Ishikawa (cell line): ENCODE results near the gene ATRAID.

Source experiments
- CREB1 ChIP-seq: IDR thresholded peaks from 2 replicates; pipeline ENCODE4 v1.6.1; 2012; ENCODE audit warnings: low read depth
- EP300 ChIP-seq: IDR thresholded peaks from 2 replicates; pipeline ENCODE4 v1.6.1; 2012; ENCODE audit warnings: borderline replicate concordance
- RAD21 ChIP-seq: IDR thresholded peaks from 2 replicates; pipeline ENCODE4 v1.6.1; 2012; ENCODE audit warnings: low read depth
- REST ChIP-seq: IDR thresholded peaks from 2 replicates; pipeline ENCODE4 v1.6.1; 2012; ENCODE audit warnings: low read depth, mild to moderate bottlenecking
- TEAD4 ChIP-seq: IDR thresholded peaks from 2 replicates; pipeline ENCODE4 v1.6.1; 2012
- YY1 ChIP-seq: IDR thresholded peaks from 2 replicates; pipeline ENCODE4 v1.6.1; 2012; ENCODE audit warnings: low read depth

GRCh38 chr2:27179344-27180000 is 32.4 kb upstream of the ATRAID start:
- TF ChIP-seq TEAD4 (no peak), RAD21 (no peak), YY1 (no peak), CREB1 (no peak), EP300 (no peak), REST (no peak)
